ENCODE data around the gene PAQR9. TPM values are rescaled to one million over a fixed set of nuclear protein-coding genes. Genes with fewer than 3 reads are reported as not detected.

The PAQR9 gene
- total and polyA plus RNA-seq, 2 donors = 0.03 TPM; not detected in 1

DNA sequence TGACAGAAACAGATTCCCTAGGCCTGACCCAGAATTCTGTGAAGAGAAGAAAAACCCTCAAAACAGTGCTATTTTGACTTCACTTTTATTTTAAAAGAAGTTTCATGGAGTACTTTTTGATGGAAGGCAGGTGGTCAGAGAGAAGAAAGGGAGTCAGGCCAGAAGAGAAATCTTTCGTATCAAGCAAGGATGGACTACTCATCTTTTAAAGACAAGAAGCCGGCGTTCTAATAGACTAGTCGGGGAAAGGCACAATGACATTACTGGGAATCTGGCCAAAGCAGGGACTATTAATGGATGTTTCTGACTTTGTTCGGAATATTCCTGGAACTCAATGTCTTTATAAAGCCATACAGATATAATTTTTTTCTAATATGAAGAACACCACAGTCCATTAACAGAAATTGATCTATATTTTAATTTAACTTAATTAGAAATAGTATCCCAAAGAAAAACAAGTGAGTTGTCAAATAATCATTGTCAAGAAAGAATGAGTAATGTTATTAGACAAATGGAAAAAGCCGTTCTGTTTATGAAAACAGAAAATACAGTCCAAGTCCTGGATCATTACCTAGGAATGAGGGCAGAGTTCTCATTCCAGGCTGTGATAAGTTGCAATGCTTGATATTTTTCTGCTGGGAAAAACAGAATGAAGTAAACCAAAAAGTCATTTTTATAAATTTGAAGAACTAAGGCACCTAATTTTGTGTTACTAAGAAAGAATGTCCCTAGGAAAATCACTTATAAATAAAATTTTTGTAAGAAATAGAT lies 50.9 kb downstream of the PAQR9 start:
- Histone ChIP-seq H3K27ac (ENCODE audit: low read depth) (no peak overlapping the region), H3K4me1 (ENCODE audit: insufficient read depth) (no peaks in the 10 kb centered on the region), H3K4me3 (ENCODE audit: low read depth, low read length) (no peak overlapping the region), H3K36me3 (ENCODE audit: insufficient read depth) (no peaks in the 10 kb centered on the region)
- peak; percentile 56 for DNase-seq (ENCODE audit: extremely low spot score)
- WGBS = 34% methylated on average over 6 of the region's 6 CpGs

Small RNAs within 50 kb of the gene (small RNA-seq; reads per million reads assigned to genes)
- not detected for gene AC021074.2

Other genes starting within 250 kb of the PAQR9 start
- 86.2 TPM for gene TRPC1, start 239.6 kb downstream of the PAQR9 start, total RNA-seq
- 10.1 TPM for gene TRPC1, start 239.6 kb downstream of the PAQR9 start, polyA plus RNA-seq
- gene PCOLCE2, start 74.6 kb downstream of the PAQR9 start, total RNA-seq = 58.4 TPM
- 82.8 TPM for gene PCOLCE2, start 74.6 kb downstream of the PAQR9 start, polyA plus RNA-seq
- 204 TPM for gene U2SURP, start 37.9 kb upstream of the PAQR9 start, total RNA-seq
- gene U2SURP, start 37.9 kb upstream of the PAQR9 start, polyA plus RNA-seq = 29.7 TPM
- gene CHST2, start 156.1 kb upstream of the PAQR9 start, total RNA-seq = 18.5 TPM
- 6.4 TPM for gene CHST2, start 156.1 kb upstream of the PAQR9 start, polyA plus RNA-seq

Measured in urinary bladder (tissue), 4 donors.